ENCODE measurements around the gene CATSPERE.

CATSPERE gene

GRCh38 chr1:244461245-244462071, at the start of gene CATSPERE:
TSS of gene CATSPERE (plus strand) at chr1:244461273. CDS start at chr1:244461430, 157 bp downstream.
- DNase-seq = peak; percentile 74 to 75

GRCh38 chr1:244412176-244412575, 48.9 kb upstream of the CATSPERE start:
- DNase-seq = no peak

DNA sequence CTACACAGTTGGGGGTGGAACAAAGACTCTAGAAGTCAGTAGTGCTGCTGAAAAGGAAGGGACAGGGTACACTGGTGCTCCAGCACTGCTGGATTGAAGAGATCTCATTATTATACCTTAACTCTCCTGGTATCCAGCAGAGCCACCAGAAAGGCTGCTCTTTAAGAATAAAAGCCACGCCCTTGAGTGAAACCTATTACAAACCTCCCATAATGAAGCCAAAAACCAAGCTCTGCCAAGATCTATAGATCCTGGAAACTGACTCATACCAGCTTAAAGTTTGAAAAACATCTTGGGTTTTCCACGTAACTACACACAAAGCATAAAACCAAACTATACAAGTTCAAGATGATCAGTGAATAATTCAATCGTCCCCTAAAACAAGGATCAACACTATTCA, 47.3 kb upstream of the CATSPERE start:
- no peak for DNase-seq

GRCh38 chr1:244414543-244414942, 46.5 kb upstream of the CATSPERE start:
- DNase-seq = no peak

DNA sequence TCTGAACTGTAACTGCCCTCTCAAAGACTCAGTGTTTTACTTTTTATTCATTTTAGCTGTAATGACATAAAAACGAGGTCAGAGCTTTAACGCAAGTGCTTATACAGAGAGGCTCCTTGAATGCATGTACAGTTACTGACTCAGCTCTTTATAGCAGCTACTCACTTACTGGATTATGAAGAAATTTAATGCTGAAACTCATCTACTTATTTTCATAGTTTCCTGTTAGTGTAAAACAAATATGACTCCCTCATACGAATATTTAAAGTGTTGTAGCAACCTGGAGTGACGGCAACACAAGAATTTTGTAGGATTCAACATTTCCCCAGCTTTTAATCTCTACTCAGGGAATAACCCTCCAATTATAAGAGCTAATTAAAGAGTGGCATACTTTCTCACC, 42.0 kb upstream of the CATSPERE start:
- DNase-seq = no peak

GRCh38 chr1:244422174-244422573, 38.9 kb upstream of the CATSPERE start:
- DNase-seq = no peak

GRCh38 chr1:244424649-244425334, 36.3 kb upstream of the CATSPERE start:
- DNase-seq = no peak

DNA sequence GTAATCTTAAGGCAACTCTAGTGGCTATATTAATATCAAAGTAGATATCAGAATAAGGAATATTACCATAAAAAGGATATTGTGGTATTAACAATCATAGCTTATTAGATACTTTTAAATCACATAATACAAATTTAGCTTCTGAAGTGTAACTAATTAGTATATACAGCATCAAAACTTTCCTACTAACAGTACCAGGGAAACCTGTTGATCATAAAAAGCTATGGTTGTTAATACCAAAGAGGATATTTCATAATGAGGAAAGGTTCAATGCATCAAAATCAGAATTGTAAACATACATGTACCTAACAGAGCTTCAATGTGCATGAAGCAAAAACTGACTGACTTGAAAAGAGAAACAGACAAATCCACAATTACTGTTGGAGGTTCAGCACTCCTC, 33.4 kb upstream of the CATSPERE start:
- DNase-seq = no peak

DNA sequence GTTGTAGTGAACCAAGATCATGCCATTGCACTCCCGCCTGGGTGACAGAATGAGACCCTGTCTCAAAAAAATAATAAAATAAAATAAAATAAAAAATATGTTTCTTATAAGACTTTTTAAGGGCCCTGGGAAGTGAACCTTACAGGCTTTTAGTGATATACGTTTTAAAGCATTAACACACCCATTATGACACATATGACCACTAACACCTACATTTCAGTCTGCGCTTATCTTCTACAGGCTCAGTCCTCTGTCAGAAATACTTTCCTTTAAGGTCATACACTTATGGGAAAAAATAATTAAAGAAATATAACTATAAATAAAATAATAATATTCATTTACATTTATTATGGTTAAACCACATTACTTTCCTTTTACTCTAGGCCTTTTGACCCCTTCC, 31.3 kb upstream of the CATSPERE start:
- DNase-seq = no peak

DNA sequence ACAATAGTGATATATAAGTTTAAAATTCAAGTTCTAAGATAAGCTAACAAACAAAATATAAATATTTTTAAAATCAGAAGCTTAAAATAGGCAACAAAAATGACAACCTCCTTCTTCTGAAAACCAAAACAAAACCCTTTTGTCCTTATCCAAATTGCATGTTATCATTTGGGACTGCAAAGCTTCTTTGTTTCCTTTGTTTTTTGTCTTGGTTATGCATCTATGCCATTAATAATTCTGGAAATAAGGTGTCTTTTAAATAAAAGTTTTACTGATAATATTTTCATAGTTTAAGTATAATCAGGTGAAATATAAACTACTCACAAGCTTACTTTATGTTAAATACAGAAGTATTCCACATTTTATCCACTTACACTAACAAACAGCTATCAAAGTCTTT, 29.9 kb upstream of the CATSPERE start:
- no peak for DNase-seq

- DNase-seq = peak; percentile 27 to 33
These were observed 25.4 kb upstream of the CATSPERE start for GRCh38 chr1:244435562-244436205.

GRCh38 chr1:244436336-244437085, 24.6 kb upstream of the CATSPERE start:
- DNase-seq = no peak

DNA sequence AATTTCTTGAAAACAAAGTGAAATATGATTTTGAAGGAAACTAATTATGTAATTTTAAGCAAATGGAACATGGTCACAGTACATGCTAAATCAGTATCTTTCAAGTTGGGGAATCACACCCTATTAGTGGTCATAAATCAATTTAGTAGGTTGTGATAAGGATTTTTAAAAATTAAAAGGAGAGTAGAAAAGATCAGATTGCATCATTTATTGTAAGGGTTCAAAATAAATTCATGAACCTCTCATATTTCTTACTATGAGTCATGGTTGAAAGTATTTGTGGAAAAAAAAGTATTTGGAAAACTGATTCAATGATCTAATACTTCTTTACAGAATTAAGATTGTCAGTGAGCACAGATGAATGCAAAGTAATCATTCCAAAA, 24.0 kb upstream of the CATSPERE start:
- DNase-seq = no peak

DNA sequence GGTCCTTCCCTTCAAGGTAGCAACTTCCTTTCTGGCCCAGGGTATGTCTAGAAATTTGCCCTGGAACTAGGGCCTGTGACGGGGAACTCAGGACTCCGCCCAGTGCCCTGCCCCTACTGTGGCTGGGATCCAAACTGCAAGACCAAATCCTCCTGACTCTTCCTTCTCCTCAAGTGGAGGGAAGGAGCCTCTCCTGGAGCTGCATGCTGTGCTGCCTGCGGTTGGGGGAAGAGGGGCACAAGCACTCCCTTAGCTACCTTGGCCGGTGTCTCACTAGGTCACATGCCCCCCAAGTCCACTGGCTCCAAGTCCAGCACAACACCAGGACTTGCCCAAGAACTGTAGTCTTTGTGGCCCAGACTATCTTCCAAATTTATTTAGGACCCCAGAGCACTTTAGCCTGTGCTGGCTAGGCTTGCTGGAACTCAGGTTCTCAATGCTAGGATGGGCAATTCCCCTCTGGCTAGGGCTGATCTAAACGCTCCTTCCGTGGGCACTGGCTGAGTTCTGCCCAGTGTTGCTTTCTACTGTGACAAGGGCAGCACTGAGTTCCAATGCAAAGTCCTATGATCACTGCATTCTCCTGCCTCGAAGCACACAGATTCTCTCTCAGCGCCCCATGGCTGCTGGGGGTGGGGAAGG, 21.6 kb upstream of the CATSPERE start:
- DNase-seq = no peak

- DNase-seq = no peak
These were observed 18.2 kb upstream of the CATSPERE start for GRCh38 chr1:244442850-244443249.

- no peak for DNase-seq
These were observed 16.2 kb upstream of the CATSPERE start for GRCh38 chr1:244444854-244445253.

- DNase-seq = no peak
These were observed 15.5 kb upstream of the CATSPERE start for GRCh38 chr1:244445320-244446181.

DNA sequence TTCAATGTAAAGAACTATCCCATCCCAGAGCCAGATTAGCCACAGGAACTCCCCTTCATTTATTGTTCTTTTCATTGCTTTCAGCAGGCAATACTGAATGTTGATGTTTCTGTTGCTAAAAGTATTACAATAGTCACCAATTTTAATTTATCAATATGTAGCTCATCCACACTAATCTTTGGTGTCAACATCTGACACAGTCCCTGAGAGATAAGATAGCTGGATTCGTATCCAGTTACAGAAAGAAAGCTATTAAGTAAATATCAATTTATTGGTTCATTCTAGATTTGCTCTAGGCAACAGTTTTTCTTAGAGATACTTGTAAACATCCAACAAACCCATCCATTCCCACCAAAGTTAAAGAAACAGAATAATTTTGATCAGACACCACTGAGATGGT, 14.0 kb upstream of the CATSPERE start:
- DNase-seq = no peak

GRCh38 chr1:244447552-244447951, 13.5 kb upstream of the CATSPERE start:
- DNase-seq = no peak

DNA sequence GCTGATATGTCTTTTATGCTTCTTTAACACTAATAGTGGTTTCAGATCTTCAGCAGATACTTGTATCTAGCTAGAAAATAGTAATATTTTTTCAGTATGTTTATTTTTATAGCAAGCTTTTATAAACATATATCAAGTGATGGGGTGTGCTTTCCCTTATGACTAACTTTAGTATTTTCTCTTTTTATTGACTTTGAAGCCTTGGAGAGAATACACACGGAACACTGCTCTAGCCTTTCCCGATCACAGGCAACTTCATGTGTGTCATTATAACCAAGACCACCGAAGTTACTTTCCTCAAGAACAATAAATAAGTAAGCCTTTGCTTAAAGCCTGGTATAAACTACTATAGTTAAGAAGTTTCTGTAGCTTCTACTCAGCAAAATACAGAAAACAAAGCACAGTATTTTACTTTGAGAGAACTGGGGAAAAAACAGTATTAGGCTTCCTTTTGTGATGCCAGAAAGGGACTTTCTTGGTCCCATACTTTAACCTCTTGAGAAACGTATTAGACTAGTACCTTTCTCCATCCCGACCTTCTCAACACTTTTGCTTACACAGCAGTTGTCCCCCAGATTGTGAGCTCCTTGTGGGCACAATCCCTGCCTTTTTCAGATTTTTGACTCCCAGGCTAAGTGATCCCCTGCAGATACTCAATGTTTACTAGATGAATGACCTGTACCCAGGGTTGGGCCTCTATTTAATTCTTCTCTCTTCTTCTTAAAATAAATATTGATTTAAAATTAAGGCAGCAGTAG, 12.6 kb upstream of the CATSPERE start:
- DNase-seq = no peak
